ENCODE measurements around the gene TSSK6. TPM values are rescaled to one million over a fixed set of nuclear protein-coding genes. Genes with fewer than 3 reads are reported as not detected.

TSSK6 gene
- total RNA-seq, 1 donor from 2014 or later = 3.2 TPM

DNA sequence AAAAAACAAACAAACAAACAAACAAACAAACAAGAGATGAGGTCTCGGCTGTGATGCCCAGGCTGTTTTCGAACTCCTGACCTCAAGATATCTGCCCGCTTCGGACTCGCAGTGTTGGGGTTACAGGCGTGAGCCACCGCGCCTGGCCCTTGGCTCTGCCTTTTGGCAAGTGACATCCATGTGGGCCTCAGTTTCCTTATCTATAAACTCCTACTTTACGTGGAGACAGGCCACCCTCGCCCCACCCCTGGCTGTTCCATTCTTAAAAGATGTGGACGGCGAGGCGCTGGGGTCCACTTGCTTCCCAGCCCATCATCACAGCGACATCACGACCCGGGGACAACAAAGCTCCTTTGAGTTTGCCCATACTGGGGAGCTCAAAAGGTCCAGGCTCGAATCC lies 1.7 kb downstream of the TSSK6 start:
- Histone ChIP-seq H3K4me3 (ENCODE audit: low read depth, low read length) (no peak overlapping the region), H3K27me3 (ENCODE audit: control insufficient read depth, insufficient read depth, low read length) (no peaks in the 10 kb centered on the region), H3K36me3 (ENCODE audit: control insufficient read depth, insufficient read depth, low read length) (no peaks in the 10 kb centered on the region)
- no peak for TF ChIP-seq CTCF (IDR thresholded peaks at IDR 0.05; ENCODE audit: insufficient read depth, low read length, severe bottlenecking)
- FAIRE-seq = no peak
- no peak for DNase-seq (ENCODE audit: low read depth)

DNA sequence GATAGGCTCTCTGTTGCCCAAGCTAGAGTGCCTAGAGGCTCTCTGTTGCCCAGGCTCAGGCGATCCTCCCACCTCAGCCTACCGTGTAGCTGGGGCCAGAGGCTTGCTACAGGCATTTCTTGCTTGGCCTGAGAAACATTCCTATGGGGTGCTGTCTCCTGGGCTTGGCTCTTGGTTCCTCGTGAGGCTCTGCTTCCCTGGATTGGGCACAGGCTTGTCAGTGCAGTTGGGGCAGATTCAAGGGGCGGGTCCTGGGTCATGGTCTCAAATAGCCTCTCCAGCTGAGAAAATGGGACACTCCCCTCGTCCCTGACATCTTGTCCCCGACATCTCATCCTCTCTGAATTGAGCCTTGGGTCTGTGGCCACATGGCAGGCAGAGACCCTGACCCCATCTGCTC lies 4.9 kb downstream of the TSSK6 start:
- DNase-seq (ENCODE audit: low read depth) (peak; percentile 35), FAIRE-seq (no peak)
- no peak overlapping the region for H3K4me3 ChIP-seq (ENCODE audit: low read depth, low read length)

GRCh38 chr19:19508217-19508616 lies 7.1 kb downstream of the TSSK6 start:
- Histone ChIP-seq H3K36me3 (ENCODE audit: control insufficient read depth, insufficient read depth, low read length) (peaks cover 10% of the 10 kb centered on the region), H3K27me3 (ENCODE audit: control insufficient read depth, insufficient read depth, low read length) (no peaks in the 10 kb centered on the region), H3K4me3 (ENCODE audit: low read depth, low read length) (no peak overlapping the region)
- DNase-seq (ENCODE audit: low read depth) = no peak
- TF ChIP-seq CTCF (IDR thresholded peaks at IDR 0.05; ENCODE audit: insufficient read depth, low read length, severe bottlenecking) = no peak
- no peak for FAIRE-seq

More for the DNA sequence above, 4.9 kb downstream of the TSSK6 start:
- H3K36me3 ChIP-seq (ENCODE audit: control insufficient read depth, insufficient read depth, low read length) = peaks cover 2% of the 10 kb centered on the region
- no peak for TF ChIP-seq CTCF (IDR thresholded peaks at IDR 0.05; ENCODE audit: insufficient read depth, low read length, severe bottlenecking)
- no peaks in the 10 kb centered on the region for H3K27me3 ChIP-seq (ENCODE audit: control insufficient read depth, insufficient read depth, low read length)

GRCh38 chr19:19507354-19507753 lies 8.0 kb downstream of the TSSK6 start:
- FAIRE-seq (no peak), DNase-seq (ENCODE audit: low read depth) (no peak)
- Histone ChIP-seq H3K36me3 (ENCODE audit: control insufficient read depth, insufficient read depth, low read length) (peaks cover 16% of the 10 kb centered on the region), H3K27me3 (ENCODE audit: control insufficient read depth, insufficient read depth, low read length) (no peaks in the 10 kb centered on the region), H3K4me3 (ENCODE audit: low read depth, low read length) (no peak overlapping the region)
- TF ChIP-seq CTCF (IDR thresholded peaks at IDR 0.05; ENCODE audit: insufficient read depth, low read length, severe bottlenecking) = no peak

- no peak for TF ChIP-seq CTCF (IDR thresholded peaks at IDR 0.05; ENCODE audit: insufficient read depth, low read length, severe bottlenecking)
- H3K4me3 ChIP-seq (ENCODE audit: low read depth, low read length) = no peak overlapping the region
- FAIRE-seq (no peak), DNase-seq (ENCODE audit: low read depth) (no peak)
- no peaks in the 10 kb centered on the region for H3K27me3 ChIP-seq (ENCODE audit: control insufficient read depth, insufficient read depth, low read length)
- H3K36me3 ChIP-seq (ENCODE audit: control insufficient read depth, insufficient read depth, low read length) = peaks cover 20% of the 10 kb centered on the region
These were observed 8.8 kb downstream of the TSSK6 start for GRCh38 chr19:19506592-19506991.

GRCh38 chr19:19505669-19506326 lies 9.6 kb downstream of the TSSK6 start:
- FAIRE-seq (no peak), DNase-seq (ENCODE audit: low read depth) (no peak)
- Histone ChIP-seq H3K36me3 (ENCODE audit: control insufficient read depth, insufficient read depth, low read length) (peaks cover 26% of the 10 kb centered on the region), H3K4me3 (ENCODE audit: low read depth, low read length) (no peak overlapping the region), H3K27me3 (ENCODE audit: control insufficient read depth, insufficient read depth, low read length) (no peaks in the 10 kb centered on the region)
- TF ChIP-seq CTCF (IDR thresholded peaks at IDR 0.05; ENCODE audit: insufficient read depth, low read length, severe bottlenecking) = no peak

Data from bronchial epithelial cell (primary cell).